ENCODE results near the gene ATXN1L.
"Not testable (repeated sequence)": the region's sequence is repeated elsewhere in the genome, so short reads cannot be mapped to it uniquely, and the experiment has no call there.

The ATXN1L gene, protein sequence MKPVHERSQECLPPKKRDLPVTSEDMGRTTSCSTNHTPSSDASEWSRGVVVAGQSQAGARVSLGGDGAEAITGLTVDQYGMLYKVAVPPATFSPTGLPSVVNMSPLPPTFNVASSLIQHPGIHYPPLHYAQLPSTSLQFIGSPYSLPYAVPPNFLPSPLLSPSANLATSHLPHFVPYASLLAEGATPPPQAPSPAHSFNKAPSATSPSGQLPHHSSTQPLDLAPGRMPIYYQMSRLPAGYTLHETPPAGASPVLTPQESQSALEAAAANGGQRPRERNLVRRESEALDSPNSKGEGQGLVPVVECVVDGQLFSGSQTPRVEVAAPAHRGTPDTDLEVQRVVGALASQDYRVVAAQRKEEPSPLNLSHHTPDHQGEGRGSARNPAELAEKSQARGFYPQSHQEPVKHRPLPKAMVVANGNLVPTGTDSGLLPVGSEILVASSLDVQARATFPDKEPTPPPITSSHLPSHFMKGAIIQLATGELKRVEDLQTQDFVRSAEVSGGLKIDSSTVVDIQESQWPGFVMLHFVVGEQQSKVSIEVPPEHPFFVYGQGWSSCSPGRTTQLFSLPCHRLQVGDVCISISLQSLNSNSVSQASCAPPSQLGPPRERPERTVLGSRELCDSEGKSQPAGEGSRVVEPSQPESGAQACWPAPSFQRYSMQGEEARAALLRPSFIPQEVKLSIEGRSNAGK

DNA sequence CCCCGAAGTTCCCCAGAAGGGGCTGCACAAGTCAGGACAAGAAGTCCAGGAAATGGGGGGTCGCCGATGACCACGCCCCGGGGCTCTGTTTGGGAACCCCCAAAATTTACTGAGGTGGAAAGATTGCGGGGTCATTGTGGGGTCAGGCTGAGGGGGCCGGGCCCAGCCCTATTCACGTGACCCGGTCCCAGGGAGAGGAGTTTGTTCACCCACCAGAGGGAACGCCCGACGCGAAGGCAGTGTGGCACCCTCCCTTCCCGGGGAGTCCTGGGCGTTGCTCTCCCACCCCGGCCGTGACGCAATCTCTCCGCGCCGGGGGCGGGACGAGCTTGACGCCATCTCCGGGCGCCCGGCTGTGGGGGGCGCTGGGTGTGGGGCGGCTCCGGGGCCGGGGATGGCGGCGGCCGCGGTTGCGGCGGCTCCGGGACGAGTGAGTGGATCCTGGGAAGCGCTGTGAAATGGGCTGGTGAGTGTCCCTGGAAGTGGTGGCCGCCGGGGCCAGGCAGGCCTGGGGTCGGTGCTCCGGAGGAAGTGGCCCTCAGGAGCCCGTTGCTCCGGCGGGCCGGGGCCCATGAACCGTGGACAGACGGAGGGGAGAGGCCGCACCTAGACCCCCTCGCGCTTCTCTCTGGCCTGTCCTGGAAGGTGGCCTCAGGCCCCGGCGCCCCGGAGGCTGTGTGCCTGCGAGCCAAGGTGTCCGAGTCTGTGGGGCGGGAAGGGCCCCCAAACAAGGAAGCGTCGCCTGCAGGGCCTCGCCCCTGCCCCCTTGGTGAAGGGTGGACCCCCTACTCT is at the start of gene ATXN1L:
TSS of gene ATXN1L (plus strand) at position 338 of the 792 bp plus-strand sequence. CDS start 3,765 bp downstream, outside the sequence.
- peak; percentile 97 for DNase-seq (ENCODE audit: low read depth)

GRCh38 chr16:71796501-71797097 is 49.2 kb upstream of the ATXN1L start:
- no peak for DNase-seq (ENCODE audit: low read depth)

DNA sequence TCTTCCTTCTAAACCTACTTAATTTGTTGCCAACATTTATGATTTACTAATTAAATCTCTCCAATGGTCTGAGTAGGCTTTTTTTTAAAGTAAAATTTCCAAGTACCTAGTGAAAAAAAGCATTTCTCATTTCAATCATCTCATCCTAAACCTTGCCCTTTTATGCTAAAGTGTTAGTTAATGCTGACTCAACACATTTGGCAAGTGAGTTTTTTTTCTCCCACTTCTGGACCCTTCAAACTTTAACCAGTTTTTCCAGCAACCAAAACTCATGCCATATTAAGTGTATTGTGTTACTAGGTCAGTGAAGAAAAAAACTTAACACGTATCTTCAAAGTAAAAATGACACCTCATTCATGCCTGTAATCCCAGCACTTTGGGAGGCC is 42.5 kb upstream of the ATXN1L start:
- no peak for DNase-seq (ENCODE audit: low read depth)

GRCh38 chr16:71807905-71808592 is 37.7 kb upstream of the ATXN1L start:
- no peak for DNase-seq (ENCODE audit: low read depth)

DNA sequence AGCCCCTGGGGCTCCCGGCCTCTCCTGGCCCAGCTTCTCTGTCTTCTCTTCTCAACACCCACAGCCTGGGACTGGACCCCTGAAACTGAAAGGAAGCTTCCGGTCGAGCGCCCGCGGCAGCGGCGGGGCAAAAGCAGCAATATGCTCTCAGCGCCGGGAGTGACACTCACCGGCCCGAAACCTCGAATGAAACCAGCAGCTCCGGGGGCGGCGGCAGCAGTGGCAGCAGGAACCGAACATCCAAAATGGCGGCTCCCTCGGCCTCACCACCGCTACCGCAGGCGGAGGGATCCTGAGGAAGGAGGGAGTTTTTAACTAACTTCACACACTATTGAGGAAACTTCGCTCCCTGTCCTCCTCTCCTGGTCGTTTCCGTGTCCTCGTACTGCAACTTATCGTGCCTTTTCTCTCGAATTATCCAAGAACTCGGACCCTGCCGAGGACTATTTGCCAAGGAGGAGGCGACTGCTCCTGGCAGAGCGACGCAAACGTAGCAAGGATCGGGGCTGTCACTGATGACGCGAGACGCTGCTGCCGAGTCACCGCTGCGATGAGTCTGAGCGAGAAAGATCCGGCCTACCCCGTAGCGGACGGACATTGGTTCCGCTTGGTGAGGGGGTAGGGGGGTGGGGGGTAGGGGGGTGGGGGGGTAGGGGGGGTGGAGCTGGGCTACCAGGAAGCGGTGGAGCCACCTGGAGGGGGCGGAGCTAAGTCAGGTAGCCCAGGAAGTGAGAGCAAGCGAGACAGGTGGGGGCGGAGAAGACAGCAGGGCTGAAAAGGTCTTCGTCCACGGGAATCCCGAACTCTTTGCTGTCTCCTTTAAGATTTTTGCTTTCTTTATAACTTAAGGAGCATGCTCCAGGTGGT is 37.0 kb upstream of the ATXN1L start, which contains the start of gene AP1G1:
TSS of gene AP1G1 (minus strand) at position 242 of the 867 bp plus-strand sequence. CDS start 19,355 bp downstream, outside the sequence.
- DNase-seq (ENCODE audit: low read depth) = peak; percentile 60

GRCh38 chr16:71810155-71810530 is 35.6 kb upstream of the ATXN1L start:
- DNase-seq (ENCODE audit: low read depth) = not testable (repeated sequence)

GRCh38 chr16:71811261-71811803 is 34.4 kb upstream of the ATXN1L start:
- DNase-seq (ENCODE audit: low read depth) = no peak

DNA sequence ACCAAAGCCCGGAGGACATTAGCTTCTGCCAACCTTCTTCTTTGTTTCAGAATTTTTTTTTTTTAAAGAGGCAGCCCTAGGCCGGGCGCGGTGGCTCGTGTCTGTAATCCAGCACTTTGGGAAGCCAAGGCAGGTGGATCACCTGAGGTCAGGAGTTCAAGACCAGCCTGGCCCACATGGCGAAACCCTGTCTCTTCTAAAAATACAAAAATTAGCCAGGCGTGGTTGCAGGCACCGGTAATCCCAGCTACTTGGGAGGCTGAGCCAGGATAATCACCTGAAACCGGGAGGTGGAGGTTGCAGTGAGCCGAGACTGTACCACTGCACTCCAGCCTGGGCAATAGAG is 28.6 kb upstream of the ATXN1L start:
- not testable (repeated sequence) for DNase-seq (ENCODE audit: low read depth)

DNA sequence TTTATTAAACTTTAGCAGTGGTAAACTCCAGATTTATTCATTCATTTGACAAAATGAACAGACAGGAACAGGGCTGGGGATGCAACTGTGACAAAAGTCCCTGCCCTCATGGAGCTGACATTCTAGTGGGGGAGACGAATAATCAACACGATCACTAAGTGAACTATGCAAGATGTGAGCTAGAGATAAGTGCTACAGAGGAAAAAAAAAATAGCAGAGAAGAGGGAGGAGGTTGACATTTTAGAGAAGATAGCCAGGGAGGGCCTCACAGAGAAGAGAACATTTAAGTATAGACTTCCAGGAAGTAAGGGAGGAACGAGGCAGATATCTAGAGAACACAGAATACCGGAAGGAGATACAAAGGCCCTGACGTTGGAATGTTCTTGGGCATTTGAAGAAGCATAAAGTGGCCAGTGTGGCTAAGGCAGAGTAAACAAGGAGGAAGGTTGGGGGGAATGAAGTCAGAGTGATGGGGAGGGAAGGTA is 19.2 kb upstream of the ATXN1L start:
- no peak for DNase-seq (ENCODE audit: low read depth)

DNA sequence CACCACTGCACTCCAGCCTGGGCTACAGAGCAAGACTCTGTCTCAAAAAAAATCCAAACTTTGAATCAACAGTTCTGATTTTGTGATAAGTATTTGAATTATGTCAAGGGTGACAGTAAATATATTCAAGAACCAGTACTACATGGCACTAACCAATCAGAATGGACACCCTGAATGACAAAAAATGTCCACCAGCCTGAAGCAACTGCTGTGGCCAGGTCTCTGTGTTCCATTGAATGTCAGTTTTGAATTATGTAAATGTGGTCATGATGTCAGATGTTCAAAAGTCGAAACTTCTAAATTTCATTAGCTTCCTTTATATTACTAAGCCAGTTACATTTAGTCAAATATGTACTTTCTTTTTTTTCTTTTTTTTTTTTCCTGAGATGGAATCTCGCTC is 15.4 kb upstream of the ATXN1L start:
- DNase-seq (ENCODE audit: low read depth) = no peak

DNA sequence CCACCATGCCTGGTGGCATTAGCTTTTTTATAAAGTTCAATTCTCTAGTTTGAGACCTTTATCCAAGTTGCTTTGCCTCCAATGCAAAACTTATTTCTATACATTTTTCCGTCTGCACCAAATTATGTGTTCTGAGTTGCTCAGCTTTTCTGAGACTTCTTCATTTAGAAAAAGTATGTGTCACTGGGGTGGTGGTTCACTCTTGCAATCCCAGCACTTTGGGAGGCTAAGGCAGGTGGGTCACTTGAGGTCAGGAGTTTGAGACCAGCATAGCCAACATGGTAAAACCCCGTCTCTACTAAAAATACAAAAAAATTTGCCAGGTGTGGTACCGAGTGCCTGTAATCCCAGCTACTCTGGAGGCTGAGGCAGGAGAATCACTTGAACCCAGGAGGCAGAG is 14.1 kb upstream of the ATXN1L start:
- DNase-seq (ENCODE audit: low read depth) = not testable (repeated sequence)

GRCh38 chr16:71832112-71832511 is 13.7 kb upstream of the ATXN1L start:
- DNase-seq (ENCODE audit: low read depth) = not testable (repeated sequence)

DNA sequence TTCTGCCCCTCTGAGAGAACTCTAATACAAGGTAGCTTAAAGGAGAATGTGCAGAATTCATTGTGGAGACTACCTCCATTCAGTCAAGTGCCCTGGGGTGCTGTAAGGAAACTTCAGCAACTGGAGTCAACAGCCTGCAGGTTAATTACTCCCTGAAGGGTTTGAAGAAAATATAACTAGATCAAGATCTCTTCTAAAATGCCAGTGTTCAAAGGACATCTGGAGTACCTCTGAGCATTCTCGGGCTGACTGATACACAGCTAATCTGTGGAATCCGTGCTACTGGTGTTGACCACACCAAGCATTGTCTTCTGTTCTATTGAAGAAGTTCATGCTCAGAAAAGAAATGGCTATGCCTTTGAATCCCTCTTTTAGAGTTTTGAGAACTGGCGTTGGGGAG is 11.5 kb upstream of the ATXN1L start:
- DNase-seq (ENCODE audit: low read depth) = no peak

GRCh38 chr16:71837150-71837549 is 8.6 kb upstream of the ATXN1L start:
- DNase-seq (ENCODE audit: low read depth) = no peak

DNA sequence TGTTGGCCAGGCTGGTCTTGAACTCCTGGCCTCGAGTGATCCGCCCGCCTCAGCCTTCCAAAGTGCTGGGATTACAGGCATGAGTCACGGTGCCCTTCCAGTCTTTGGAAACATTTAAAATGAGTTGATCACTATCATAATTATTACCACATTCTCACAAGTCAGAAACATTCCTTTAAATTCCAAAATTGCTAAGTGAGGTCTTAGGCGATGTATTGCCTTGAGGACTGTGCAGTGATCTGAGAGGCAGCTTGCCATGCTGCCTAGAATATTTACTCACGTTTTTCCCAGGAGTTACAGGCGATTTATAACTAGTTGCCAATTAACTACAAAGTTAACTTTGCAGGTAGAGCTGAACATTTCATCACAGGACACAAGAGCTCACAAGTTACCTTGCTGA is 5.7 kb upstream of the ATXN1L start:
- no peak for DNase-seq (ENCODE audit: low read depth)

DNA sequence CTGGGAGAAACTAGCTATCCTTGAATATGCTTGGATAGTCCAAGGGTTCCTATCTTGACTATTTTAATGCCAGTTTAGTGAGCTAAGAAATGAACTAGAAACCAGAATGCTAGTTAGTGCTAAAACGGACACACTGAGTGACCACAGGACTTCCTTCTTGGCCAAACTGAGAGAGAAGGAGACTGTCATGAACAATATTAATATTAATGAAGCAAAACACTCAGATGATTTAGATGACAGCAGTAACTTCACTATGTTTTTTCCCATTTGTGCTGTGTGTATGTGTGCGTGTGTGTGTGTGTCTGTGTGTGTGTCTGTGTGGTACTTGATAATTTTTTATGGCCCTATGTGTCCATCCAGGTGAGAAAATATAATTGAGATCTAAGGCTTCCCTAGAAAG is 2.2 kb upstream of the ATXN1L start:
- DNase-seq (ENCODE audit: low read depth) = no peak

DNA sequence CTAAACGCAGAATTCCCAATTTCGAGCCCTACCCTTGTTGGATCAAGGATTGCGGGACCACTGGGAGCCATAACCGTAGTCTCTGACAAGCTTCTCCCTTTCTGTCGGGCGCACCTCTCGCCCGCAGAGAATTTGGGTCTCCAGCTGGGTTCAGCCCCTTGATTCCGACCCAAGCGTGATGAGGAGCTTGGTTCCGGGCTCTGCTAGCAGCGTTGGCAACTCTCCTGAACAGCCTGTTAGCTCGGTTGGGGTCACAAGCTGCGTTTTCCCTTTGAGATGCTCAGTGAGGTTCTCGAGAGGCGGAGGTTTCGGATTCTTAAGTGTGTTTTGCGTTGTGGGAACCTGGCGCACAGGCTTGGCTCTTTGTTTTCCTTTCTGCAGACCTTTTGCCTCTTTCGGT is 655 bp downstream of the ATXN1L start:
- no peak for DNase-seq (ENCODE audit: low read depth)

- DNase-seq (ENCODE audit: low read depth) = no peak
Observed at GRCh38 chr16:71847096-71847495, 1.3 kb downstream of the ATXN1L start.

GRCh38 chr16:71848622-71849021 is 2.8 kb downstream of the ATXN1L start:
- no peak for DNase-seq (ENCODE audit: low read depth)

- no peak for DNase-seq (ENCODE audit: low read depth)
Observed at GRCh38 chr16:71851746-71852145, 6.0 kb downstream of the ATXN1L start.

Data from stimulated activated CD8-positive, alpha-beta memory T cell treated with anti-CD3 and anti-CD28 coated beads, Interleukin-15, amount 100 ng/mL, for 24 hours (primary cell).